ENCODE results near the gene PXDC1.

GRCh38 chr6:3719462-3720308, 31.8 kb downstream of the PXDC1 start:
- TF ChIP-seq POLR2A (IDR thresholded peaks at IDR 0.05) = no peak
- TF ChIP-seq CTCF (IDR thresholded peaks at IDR 0.05) = no peak
- no peak for TF ChIP-seq POLR2AphosphoS5 (IDR thresholded peaks at IDR 0.05; ENCODE audit: insufficient read depth in 1 of 2, low read depth in 1 of 2)
